IMR-90 (cell line): ENCODE results near the gene PCBP3. TPM values are rescaled to one million over a fixed set of nuclear protein-coding genes. Genes with fewer than 3 reads are reported as not detected.

Experiments used
- ATAC-seq: fragments of 200-7000 bp; cut with Tn5 transposase; 2 replicates; pipeline ENCODE4 v1.9.1; 2020; ENCODE audit warnings: low read depth, mild to moderate bottlenecking, moderate library complexity
- BruUV-seq: library from RNA; stranded (reverse); fragments of 400-500 nt; replicated peaks from 2 replicates; lab custom pipeline; 2021; lab: Mats Ljungman, UMichigan
- CTCF ChIA-PET: fragments of 300-600 bp; formaldehyde crosslinking; extraction: SDS; loops from one replicate; lab custom pipeline; 2021; ENCODE audit warnings: antibody characterized with exemption; lab: Yijun Ruan, JAX
- POLR2A ChIA-PET: fragments of 300-600 bp; sonication (Branson Sonifier 250); formaldehyde crosslinking; loops from one replicate; lab custom pipeline; 2022; ENCODE audit warnings: antibody characterized with exemption; ENCODE audit not compliant: unreplicated experiment; lab: Charles Lee
- DNase-seq: peaks from one replicate; pipeline ENCODE4 v3.0.0; 2013
- H2AFZ ChIP-seq: replicated peaks from 2 replicates; pipeline ENCODE3; 2013; ENCODE audit warnings: low read length, mild to moderate bottlenecking; ENCODE audit not compliant: poor library complexity
- H2AK5ac ChIP-seq: 2 replicates; pipeline ENCODE4 v1.6.1; 2013; ENCODE audit warnings: low read depth, low read length, inconsistent platforms
- H2AK9ac ChIP-seq: replicated peaks from 2 replicates; pipeline ENCODE3; 2013; ENCODE audit warnings: mild to moderate bottlenecking, low read depth, low read length, moderate library complexity; ENCODE audit not compliant: poor library complexity
- H2BK120ac ChIP-seq: 2 replicates; pipeline ENCODE4 v1.6.1; 2013; ENCODE audit warnings: low read depth, low read length, inconsistent platforms
- H2BK15ac ChIP-seq: 3 replicates; pipeline ENCODE4 v1.6.1; 2013; ENCODE audit warnings: low read depth, low read length, inconsistent platforms
- H2BK20ac ChIP-seq: 2 replicates; pipeline ENCODE4 v1.6.1; 2013; ENCODE audit warnings: low read depth, mild to moderate bottlenecking, inconsistent platforms, low read length, moderate library complexity
- H2BK5ac ChIP-seq: 2 replicates; pipeline ENCODE4 v1.6.1; 2013; ENCODE audit warnings: mild to moderate bottlenecking, low read depth, low read length, inconsistent platforms; ENCODE audit not compliant: poor library complexity, severe bottlenecking
- H3K14ac ChIP-seq: replicated peaks from 2 replicates; pipeline ENCODE4 v1.6.1; 2013; ENCODE audit warnings: low read depth, low read length, inconsistent platforms
- H3K18ac ChIP-seq: 2 replicates; pipeline ENCODE4 v1.6.1; 2013; ENCODE audit warnings: low read depth, low read length, control low read depth
- H3K23ac ChIP-seq: 2 replicates; pipeline ENCODE4 v1.6.1; 2013; ENCODE audit warnings: low read depth, low read length, inconsistent platforms
- H3K27ac ChIP-seq: 2 replicates; pipeline ENCODE4 v1.5.1; 2013; ENCODE audit warnings: mild to moderate bottlenecking, control low read depth, low read length; ENCODE audit not compliant: insufficient read depth
- H3K27me3 ChIP-seq: 2 replicates; pipeline ENCODE4 v1.6.1; 2013; ENCODE audit warnings: low read length; ENCODE audit not compliant: control insufficient read depth, insufficient read depth
- H3K36me3 ChIP-seq: 2 replicates; pipeline ENCODE4 v1.6.1; 2013; ENCODE audit warnings: low read length, mixed read lengths; ENCODE audit not compliant: control insufficient read depth, insufficient read depth
- H3K4ac ChIP-seq: 2 replicates; pipeline ENCODE4 v1.6.1; 2013; ENCODE audit warnings: low read depth, low read length, inconsistent platforms
- H3K4me1 ChIP-seq: 2 replicates; pipeline ENCODE4 v1.6.1; 2013; ENCODE audit warnings: low read length, mixed read lengths; ENCODE audit not compliant: control insufficient read depth, insufficient read depth
- H3K4me2 ChIP-seq: 2 replicates; pipeline ENCODE4 v1.6.1; 2013; ENCODE audit warnings: low read depth, mild to moderate bottlenecking, control low read depth, low read length, moderate library complexity
- H3K4me3 ChIP-seq: 2 replicates; pipeline ENCODE4 v1.5.1; 2013; ENCODE audit warnings: low read depth, mild to moderate bottlenecking, control low read depth, low read length, moderate library complexity; ENCODE audit not compliant: insufficient read depth
- H3K56ac ChIP-seq: 2 replicates; pipeline ENCODE4 v1.6.1; 2013; ENCODE audit warnings: low read length, inconsistent platforms; ENCODE audit not compliant: insufficient read depth; ENCODE audit errors: extremely low read depth
- H3K79me1 ChIP-seq, 2 experiments: 2 replicates each; pipeline ENCODE4 v1.6.1; 2013; ENCODE audit warnings: low read length in 2 of 2, inconsistent platforms in 1 of 2, low read depth in 1 of 2
- H3K9ac ChIP-seq: 2 replicates; pipeline ENCODE4 v1.6.1; 2013; ENCODE audit warnings: low read depth, low read length, control low read depth
- H3K9me1 ChIP-seq: 2 replicates; pipeline ENCODE4 v1.6.1; 2013; ENCODE audit warnings: low read length, inconsistent platforms; ENCODE audit not compliant: insufficient read depth
- H3K9me3 ChIP-seq: 2 replicates; pipeline ENCODE4 v1.6.1; 2013; ENCODE audit warnings: low read length; ENCODE audit not compliant: control insufficient read depth, insufficient read depth
- H4K20me1 ChIP-seq: 2 replicates; pipeline ENCODE4 v1.6.1; 2013; ENCODE audit warnings: low read length, inconsistent platforms; ENCODE audit not compliant: insufficient read depth
- H4K5ac ChIP-seq: 2 replicates; pipeline ENCODE4 v1.6.1; 2013; ENCODE audit warnings: mild to moderate bottlenecking, low read depth, low read length, control low read depth
- H4K8ac ChIP-seq, 2 experiments: 2 replicates each; pipeline ENCODE4 v1.6.1; 2013; ENCODE audit warnings: low read depth in 2 of 2, low read length in 2 of 2, control low read depth in 1 of 2, inconsistent platforms in 1 of 2
- H4K91ac ChIP-seq: 2 replicates; pipeline ENCODE4 v1.6.1; 2013; ENCODE audit warnings: low read depth, low read length, inconsistent platforms; ENCODE audit not compliant: insufficient read depth
- BHLHE40 ChIP-seq: fragments of 150-350 bp; IDR thresholded peaks from 2 replicates; pipeline ENCODE4 v1.6.1; 2016; ENCODE audit warnings: mild to moderate bottlenecking, low read depth, low read length
- CHD1 ChIP-seq: IDR thresholded peaks from 2 replicates; pipeline ENCODE4 v1.6.1; 2012; ENCODE audit warnings: low read depth, low read length, improper control_type of control experiment
- CTCF ChIP-seq: conservative IDR thresholded peaks from 2 replicates; pipeline ENCODE4 v1.5.1; 2012; ENCODE audit warnings: mild to moderate bottlenecking, low read depth, low read length, improper control_type of control experiment
- FOS ChIP-seq: fragments of 150-350 bp; IDR thresholded peaks from 2 replicates; pipeline ENCODE4 v1.6.1; 2016; ENCODE audit warnings: low read depth, low read length
- MAFK ChIP-seq: IDR thresholded peaks from 2 replicates; pipeline ENCODE4 v1.6.1; 2012; ENCODE audit warnings: low read depth, low read length, improper control_type of control experiment
- MAZ ChIP-seq: IDR thresholded peaks from 2 replicates; pipeline ENCODE4 v1.6.1; 2012; ENCODE audit warnings: low read depth, mild to moderate bottlenecking, low read length, improper control_type of control experiment, moderate library complexity, borderline replicate concordance
- MXI1 ChIP-seq: IDR thresholded peaks from 2 replicates; pipeline ENCODE4 v1.6.1; 2012; ENCODE audit warnings: low read depth, mild to moderate bottlenecking, low read length, moderate library complexity, borderline replicate concordance
- NFE2L2 ChIP-seq: fragments of 150-350 bp; IDR thresholded peaks from 2 replicates; pipeline ENCODE4 v1.6.1; 2016; ENCODE audit warnings: low read depth, mild to moderate bottlenecking, low read length
- RAD21 ChIP-seq: IDR thresholded peaks from 2 replicates; pipeline ENCODE4 v1.6.1; 2012; ENCODE audit warnings: low read length, improper control_type of control experiment
- RCOR1 ChIP-seq: IDR thresholded peaks from 2 replicates; pipeline ENCODE4 v1.6.1; 2012; ENCODE audit warnings: mild to moderate bottlenecking, low read length, improper control_type of control experiment; ENCODE audit not compliant: insufficient replicate concordance
- RFX5 ChIP-seq: IDR thresholded peaks from 2 replicates; pipeline ENCODE4 v1.8.0; 2012; ENCODE audit warnings: low read depth, mild to moderate bottlenecking, low read length, moderate library complexity
- SMC3 ChIP-seq: fragments of 150-350 bp; IDR thresholded peaks from 2 replicates; pipeline ENCODE4 v1.6.1; 2016; ENCODE audit warnings: low read depth, mild to moderate bottlenecking, antibody characterized with exemption, low read length, moderate library complexity
- USF2 ChIP-seq: fragments of 150-350 bp; IDR thresholded peaks from 2 replicates; pipeline ENCODE4 v1.6.1; 2017; ENCODE audit warnings: mild to moderate bottlenecking, antibody characterized with exemption, low read length, low read depth
- WGBS, 2 experiments: methylation state at CpG; one replicate each; pipeline versions ENCODE4 v1.1.5 to v1.1.7; 2013; ENCODE audit warnings: missing lambda C conversion rate in 2 of 2; ENCODE audit not compliant: insufficient read length in 1 of 2; ENCODE audit errors: extremely low coverage in 2 of 2; 5-methylcytosine and 5-hydroxymethylcytosine counted together
- dilution Hi-C: fragments of 300-500 bp; cut with HindIII; formaldehyde crosslinking; loops from one replicate; pipeline ENCODE4 v1.14.3; 2018; ENCODE audit warnings: low sequenced_read_pairs; ENCODE audit not compliant: unreplicated experiment
- in situ Hi-C: fragments of 300-500 bp; cut with MboI; formaldehyde crosslinking; loops from 3 replicates; pipeline ENCODE4 v1.14.3; 2019; ENCODE audit warnings: low sequenced_read_pairs, inconsistent platforms, mixed read lengths
- intact Hi-C: fragments of 100-400 bp; cut with micrococcal nuclease; formaldehyde crosslinking; loops from 2 replicates; pipeline ENCODE4 v1.10.0; 2022
- polyA plus RNA-seq, 3 experiments: library from polyadenylated mRNA; depleted of rRNA; stranded (reverse); fragments of >200 nt; gene quantifications; 2 replicates each; pipeline ENCODE4 v1.2.3, GENCODE V29; 2012; ENCODE audit warnings: low replicate concordance in 1 of 3
- total RNA-seq: library from RNA; depleted of rRNA; stranded (reverse); fragments of >200 nt; gene quantifications from 2 replicates; pipeline ENCODE4 v1.2.3, GENCODE V29; 2012

The PCBP3 gene
- total and polyA plus RNA-seq, 2 of the 4 experiments (the other 2 are of a cell fraction) = 2.9 to 3.9 TPM

DNA sequence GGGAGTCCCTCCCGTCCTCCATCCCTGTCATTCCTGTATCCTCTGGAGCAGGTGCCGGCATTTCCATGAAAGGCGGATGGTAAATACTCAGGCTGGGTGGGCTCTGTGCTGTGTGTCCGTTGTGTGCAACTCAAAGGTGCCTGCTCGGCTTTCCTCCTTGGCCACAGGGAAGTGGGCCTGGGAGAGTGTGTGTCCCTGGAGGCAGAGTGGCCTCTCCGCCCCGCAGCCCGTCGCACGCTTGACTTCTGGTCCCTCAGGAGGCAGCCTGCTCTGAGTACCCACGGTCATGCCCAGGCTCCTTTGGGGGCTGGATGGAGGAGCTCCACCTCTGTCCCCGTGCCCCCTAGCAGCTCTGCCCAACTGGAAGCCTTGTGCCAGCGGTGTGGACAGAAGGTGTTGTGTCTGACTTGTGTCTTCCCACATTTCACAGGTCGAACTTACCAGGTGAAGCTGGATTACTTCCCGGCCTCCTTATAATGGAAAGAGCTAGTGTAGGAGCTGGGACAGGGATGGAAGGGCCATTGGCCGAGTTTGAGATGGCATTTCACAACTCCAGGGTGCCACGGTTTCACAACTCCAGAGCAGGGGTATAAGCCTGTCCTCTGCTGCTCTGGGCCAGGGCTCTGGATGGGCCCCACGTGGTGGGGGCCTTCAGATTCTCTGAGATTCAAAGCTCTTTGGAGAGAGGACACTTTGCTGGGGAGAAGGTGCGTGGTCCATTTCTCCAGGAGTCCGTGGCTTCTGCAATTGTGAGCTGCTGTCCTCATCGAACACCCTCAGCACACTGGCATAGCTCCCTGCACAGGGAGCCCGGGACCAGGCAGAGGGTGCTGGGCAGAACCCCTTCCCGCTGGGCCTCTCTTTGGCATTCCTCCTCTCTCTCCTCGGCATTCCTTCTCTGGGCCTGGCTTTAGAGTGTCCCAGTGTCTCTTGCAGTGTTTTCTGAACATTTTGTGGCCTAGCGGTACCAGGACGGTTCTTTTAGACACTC lies 185.3 kb downstream of the PCBP3 start (continued):
- TF ChIP-seq MAZ (no peak), SMC3 (no peak)

DNA sequence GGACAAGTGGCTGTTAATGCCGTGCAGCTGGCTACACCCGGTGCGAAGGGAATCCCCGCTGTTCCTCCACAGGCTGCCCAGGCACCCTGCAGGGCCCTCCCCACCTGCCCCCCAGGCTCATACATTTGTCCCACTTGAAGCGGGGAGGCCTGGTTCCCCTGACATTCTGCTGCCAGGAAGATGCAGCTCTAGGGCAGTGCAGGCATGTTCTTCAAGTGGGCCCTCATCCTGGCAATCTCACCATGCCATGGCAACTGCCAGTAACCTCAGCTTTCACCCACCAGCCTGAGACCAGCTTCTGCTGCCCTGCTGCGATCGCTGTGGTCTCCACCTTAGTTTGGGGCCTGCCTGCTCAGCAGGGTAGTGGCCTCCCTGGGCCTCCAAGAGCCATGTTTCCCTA lies 186.1 kb downstream of the PCBP3 start:
- intact Hi-C loops = no loop called here
- no peak for TF ChIP-seq MXI1
- TF ChIP-seq MAZ = no peak
- TF ChIP-seq CHD1 = no peak
- TF ChIP-seq RCOR1 = no peak
- no peak for TF ChIP-seq RFX5
- TF ChIP-seq NFE2L2 = no peak
- no peak for TF ChIP-seq USF2
- no peak for TF ChIP-seq FOS
- TF ChIP-seq SMC3 = no peak
- no peak for TF ChIP-seq CTCF
- no peak for TF ChIP-seq MAFK
- no peak for TF ChIP-seq BHLHE40
- TF ChIP-seq RAD21 = no peak

More for the DNA sequence above, 186.1 kb downstream of the PCBP3 start:
- no peak overlapping the region for H3K23ac ChIP-seq
- 89% methylated on average over 6 of the region's 7 CpGs; no CpG with 5 or more reads in 1 of the 2 experiments for WGBS, 2 experiments
- no peak overlapping the region for H2BK15ac ChIP-seq
- dilution Hi-C loops = no loop called here
- H3K27me3 ChIP-seq = no peaks in the 10 kb centered on the region; the same call in 1 of the 2 replicates
- H2BK20ac ChIP-seq = no peak overlapping the region
- in situ Hi-C loops = loop anchor here (10.0 kb wide), 2 partner anchors 365 to 685 kb away; no protein-coding TSS in a partner anchor
- no peak overlapping the region for H3K4me2 ChIP-seq
- CTCF ChIA-PET = no interaction called here
- POLR2A ChIA-PET = no interaction called here
- no peak overlapping the region for H3K4ac ChIP-seq
- H3K36me3 ChIP-seq = no peaks in the 10 kb centered on the region; the same call in 1 of the 2 replicates
- H3K27ac ChIP-seq = no peak overlapping the region
- H4K8ac ChIP-seq = no peak overlapping the region
- no peak overlapping the region for H3K14ac ChIP-seq
- no peak overlapping the region for H3K56ac ChIP-seq
- H4K91ac ChIP-seq = no peak overlapping the region; the same call in 1 of the 2 replicates
- no peaks in the 10 kb centered on the region for H3K9me3 ChIP-seq
- no peak overlapping the region for H2BK120ac ChIP-seq
- H2BK5ac ChIP-seq = no peak overlapping the region
- no peak overlapping the region for H3K4me3 ChIP-seq
- ATAC-seq (no peak), DNase-seq (no peak)
- no peaks in the 10 kb centered on the region for H4K20me1 ChIP-seq
- H2AK5ac ChIP-seq = no peak overlapping the region
- no peaks in the 10 kb centered on the region for H3K79me1 ChIP-seq
- H4K5ac ChIP-seq = no peak overlapping the region
- no peak overlapping the region for H2AK9ac ChIP-seq
- H3K4me1 ChIP-seq = peaks cover 5% of the 10 kb centered on the region; the same call in 1 of the 2 replicates
- H3K9me1 ChIP-seq = no peaks in the 10 kb centered on the region
- no peak overlapping the region for H2AFZ ChIP-seq
- BruUV-seq = no TSS peak
- H3K9ac ChIP-seq = no peak overlapping the region
- H3K18ac ChIP-seq = no peak overlapping the region
